Fibroblast of pulmonary artery (primary cell): Measurements from ENCODE around the gene WNT5B.

Experiments
- DNase-seq: peaks from one replicate; pipeline ENCODE4 v3.0.0-alpha.2; 2010; ENCODE audit warnings: low read depth
- H3K4me3 ChIP-seq: replicated peaks from 2 replicates; pipeline ENCODE4 v1.5.1; 2011; ENCODE audit warnings: low read depth, mild to moderate bottlenecking, control low read depth, low read length, moderate library complexity
- TF ChIP-seq, protein P1 (sequence below): IDR thresholded peaks from 2 replicates; pipeline ENCODE4 v1.5.1; 2011; ENCODE audit warnings: mild to moderate bottlenecking, control low read depth, low read length, inconsistent platforms; ENCODE audit errors: missing control alignments

WNT5B gene

DNA sequence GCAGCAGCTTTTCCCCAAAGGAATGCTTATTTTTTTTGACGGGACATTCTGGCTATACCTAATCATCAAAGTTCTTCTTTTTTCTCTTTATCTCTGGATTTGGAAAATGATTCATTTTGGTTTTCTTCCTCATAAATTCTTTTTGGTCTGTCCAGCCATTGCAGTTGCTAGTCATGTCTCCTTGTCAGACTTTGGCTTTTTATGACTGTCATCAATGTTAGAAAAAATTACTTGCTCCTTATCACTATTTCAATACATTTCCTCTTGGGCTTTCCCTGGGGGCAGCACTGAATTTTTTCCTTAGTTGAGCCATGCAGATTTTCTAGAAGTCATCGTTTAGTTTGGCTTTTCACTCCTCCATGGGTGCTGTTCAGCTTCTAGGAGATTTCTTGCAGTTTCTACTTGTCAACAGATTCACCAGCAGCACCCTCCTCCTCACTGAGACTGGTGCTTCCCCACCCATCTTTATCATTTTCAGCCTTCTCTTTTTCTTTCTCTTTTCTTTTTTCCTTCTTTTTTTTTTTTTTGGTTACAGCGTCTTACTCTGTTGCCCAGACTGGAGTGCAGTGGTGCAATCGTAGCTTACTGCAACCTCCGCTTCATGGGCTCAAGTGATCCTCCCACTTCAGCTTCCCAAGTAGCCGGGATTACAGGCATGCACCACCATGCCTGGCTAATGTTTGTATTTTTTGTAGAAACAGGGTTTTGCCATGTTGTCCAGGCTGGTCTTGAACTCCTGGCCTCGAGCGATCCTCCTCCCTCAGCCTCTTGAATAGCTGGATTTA lies 67.0 kb downstream of the WNT5B start:
- TF ChIP-seq, protein P1, sequence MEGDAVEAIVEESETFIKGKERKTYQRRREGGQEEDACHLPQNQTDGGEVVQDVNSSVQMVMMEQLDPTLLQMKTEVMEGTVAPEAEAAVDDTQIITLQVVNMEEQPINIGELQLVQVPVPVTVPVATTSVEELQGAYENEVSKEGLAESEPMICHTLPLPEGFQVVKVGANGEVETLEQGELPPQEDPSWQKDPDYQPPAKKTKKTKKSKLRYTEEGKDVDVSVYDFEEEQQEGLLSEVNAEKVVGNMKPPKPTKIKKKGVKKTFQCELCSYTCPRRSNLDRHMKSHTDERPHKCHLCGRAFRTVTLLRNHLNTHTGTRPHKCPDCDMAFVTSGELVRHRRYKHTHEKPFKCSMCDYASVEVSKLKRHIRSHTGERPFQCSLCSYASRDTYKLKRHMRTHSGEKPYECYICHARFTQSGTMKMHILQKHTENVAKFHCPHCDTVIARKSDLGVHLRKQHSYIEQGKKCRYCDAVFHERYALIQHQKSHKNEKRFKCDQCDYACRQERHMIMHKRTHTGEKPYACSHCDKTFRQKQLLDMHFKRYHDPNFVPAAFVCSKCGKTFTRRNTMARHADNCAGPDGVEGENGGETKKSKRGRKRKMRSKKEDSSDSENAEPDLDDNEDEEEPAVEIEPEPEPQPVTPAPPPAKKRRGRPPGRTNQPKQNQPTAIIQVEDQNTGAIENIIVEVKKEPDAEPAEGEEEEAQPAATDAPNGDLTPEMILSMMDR = no peak
- H3K4me3 ChIP-seq = no peak overlapping the region
- DNase-seq = no peak

DNA sequence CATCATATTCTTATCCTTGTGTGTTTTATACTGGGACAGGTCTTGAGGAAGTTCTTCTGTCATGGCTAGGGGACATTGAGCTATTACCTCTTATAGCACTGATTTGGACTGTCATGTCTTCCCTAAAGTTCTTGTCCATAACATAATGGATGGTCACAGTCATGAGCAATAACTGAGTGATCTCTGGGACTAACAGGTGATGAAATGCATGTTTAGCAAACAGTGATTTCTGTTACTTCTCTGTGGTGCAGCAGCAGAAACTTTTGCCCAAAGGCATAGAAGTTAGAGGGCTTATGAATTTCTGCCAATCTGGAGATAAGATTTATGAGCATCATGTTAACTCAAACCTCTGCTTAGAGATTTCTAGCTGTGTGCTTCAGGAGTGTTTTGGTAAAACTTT lies 67.8 kb downstream of the WNT5B start:
- no peak for DNase-seq
- TF ChIP-seq, protein P1 = no peak
- no peak overlapping the region for H3K4me3 ChIP-seq
